ENCODE measurements around the gene PAX1. TPM values are rescaled to one million over a fixed set of nuclear protein-coding genes. Genes with fewer than 3 reads are reported as not detected.

Gene PAX1
- total RNA-seq (not detected), polyA plus RNA-seq (not detected)

DNA sequence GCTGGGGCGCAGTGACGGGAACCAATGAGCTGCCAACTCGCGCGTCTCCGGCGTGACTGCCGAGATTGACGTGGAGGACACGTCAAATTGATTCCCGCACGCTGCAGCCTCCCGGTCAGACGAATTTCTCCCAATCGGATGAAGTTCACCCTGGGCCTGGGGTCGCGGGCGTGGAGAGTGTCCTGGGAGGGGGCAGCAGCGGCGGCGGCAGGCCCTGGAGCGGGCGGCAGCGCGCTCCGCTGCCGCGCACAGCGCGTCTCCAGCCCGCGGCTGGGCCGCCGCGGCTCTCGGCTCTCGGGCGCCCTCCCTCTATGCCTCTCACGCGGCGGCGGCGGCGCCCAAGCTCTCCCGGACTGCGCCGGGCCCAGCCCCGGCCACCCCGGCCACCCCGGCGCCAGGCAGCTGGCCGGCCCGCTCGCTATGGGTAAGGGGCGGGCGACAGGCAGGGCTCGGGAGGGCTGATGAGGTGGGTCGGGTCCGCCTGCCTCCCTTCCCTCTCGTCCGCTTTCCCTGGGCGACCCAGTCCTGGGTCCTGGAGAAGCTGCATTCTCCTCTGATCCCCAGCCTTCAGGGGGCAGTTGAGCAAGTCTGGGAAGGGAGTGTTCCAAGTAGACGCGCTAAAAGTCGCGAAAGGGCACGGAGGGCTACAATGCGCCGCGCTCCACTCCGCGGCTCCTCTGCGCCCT lies at the start of gene PAX1:
Gene PAX1 (plus strand): TSS at position 90 of the 686 bp plus-strand sequence. CDS start 49 bp downstream, at position 139.
- POLR2A ChIA-PET, result no interaction called here
- H3K9me3 Mint-ChIP-seq, result peaks cover 0 to 10% (median 0%) of the 10 kb centered on the region in 5 donors
- no peaks in the 10 kb centered on the region for H3K36me3 Mint-ChIP-seq

DNA sequence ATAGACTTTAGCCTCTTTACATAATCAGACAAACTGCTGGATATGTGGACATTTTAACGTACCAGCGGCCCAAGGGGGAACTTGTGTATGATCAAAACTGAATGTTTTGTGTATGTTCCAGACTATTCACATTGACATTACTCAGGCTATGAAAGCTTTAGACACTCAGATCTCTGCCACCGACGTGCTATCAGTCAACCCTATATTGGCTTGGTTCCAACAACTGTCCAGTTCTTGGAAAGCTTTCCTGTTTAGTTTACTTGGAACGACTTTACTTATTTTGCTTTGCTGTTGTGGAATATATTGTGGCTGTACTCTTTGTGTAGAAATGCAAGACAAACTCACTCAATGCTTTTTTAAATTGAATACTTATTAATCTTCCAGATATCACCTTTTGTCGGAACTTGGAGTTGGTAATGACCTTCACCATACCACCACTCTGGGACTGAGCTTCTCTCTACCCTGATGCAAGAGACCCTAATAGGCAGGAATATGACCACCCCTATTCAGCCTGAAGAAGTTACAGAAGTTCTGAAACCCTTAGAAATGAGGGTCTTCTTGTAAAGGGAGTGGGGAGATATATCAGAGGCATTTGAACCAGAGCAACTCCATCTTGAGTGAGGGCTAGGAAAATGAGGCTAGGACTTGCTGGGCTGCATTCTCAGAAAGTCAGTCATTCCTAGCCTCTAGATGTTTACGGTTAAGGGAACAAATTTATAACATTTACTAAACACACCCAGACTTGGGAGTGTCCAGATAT lies 49.0 kb upstream of the PAX1 start:
- CTCF ChIA-PET, result no interaction called here

More for the DNA sequence above, at the start of gene PAX1:
- Histone ChIP-seq H3K4me1 (ENCODE audit: insufficient read depth, low read length) (no peaks in the 10 kb centered on the region), H3K9me3 (ENCODE audit: low read length) (no peaks in the 10 kb centered on the region), H3K27ac (ENCODE audit: low read depth, low read length) (no peak within 1 kb of the TSS), H3K4me3 (ENCODE audit: low read length) (no peak within 1 kb of the TSS), H3K27me3 (ENCODE audit: insufficient read depth, low read length, poor library complexity, severe bottlenecking) (peaks cover 4% of the 10 kb centered on the region), H3K36me3 (ENCODE audit: insufficient read depth, low read length) (no peaks in the 10 kb centered on the region)
- peaks cover 0 to 9% (median 6%) of the 10 kb centered on the region in 3 donors for H3K4me1 Mint-ChIP-seq
- no peak for DNase-seq
- H3K27me3 Mint-ChIP-seq, result peaks cover 51 to 72% of the 10 kb centered on the region in 2 donors
- no peak within 1 kb of the TSS for H3K27ac Mint-ChIP-seq
- CTCF ChIA-PET, result no interaction called here
- H3K4me3 Mint-ChIP-seq, result no peak within 1 kb of the TSS

DNA sequence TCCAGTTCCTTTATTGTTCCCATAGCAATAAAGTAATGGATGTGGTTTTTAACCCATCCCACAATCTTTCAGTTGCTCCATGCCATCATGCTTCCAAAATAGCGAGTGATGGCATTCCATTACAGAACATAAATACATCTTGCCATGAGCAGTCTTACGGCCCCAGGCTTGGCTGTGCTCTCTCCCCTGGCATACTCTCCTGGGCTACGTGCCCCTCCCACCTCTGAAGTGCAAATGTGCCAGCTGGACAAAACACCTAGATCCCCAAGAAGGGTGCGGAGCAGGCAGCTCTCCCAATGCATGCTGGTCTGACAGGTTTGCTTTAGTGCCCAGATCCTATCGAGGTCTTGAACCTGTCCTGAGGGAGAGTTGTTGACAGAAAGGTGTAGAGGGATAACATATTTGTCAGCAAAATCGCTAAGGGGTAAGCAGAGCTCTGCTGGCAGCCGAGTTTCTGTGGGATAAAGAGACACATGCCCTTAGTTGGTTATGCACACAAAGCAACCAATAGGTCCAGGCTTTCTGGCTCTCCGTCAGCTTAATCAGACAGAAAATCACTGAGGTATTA lies 43.9 kb upstream of the PAX1 start:
- ChIA-PET CTCF (no interaction called here), POLR2A (no interaction called here)
- Histone ChIP-seq H3K27ac (ENCODE audit: low read depth, low read length) (no peak overlapping the region), H3K4me1 (ENCODE audit: insufficient read depth, low read length) (no peaks in the 10 kb centered on the region), H3K4me3 (ENCODE audit: low read length) (no peak overlapping the region), H3K9me3 (ENCODE audit: low read length) (no peaks in the 10 kb centered on the region), H3K27me3 (ENCODE audit: insufficient read depth, low read length, poor library complexity, severe bottlenecking) (no peaks in the 10 kb centered on the region), H3K36me3 (ENCODE audit: insufficient read depth, low read length) (no peaks in the 10 kb centered on the region)
- no peaks in the 10 kb centered on the region for H3K4me1 Mint-ChIP-seq
- H3K9me3 Mint-ChIP-seq, result peaks cover 0 to 4% (median 0%) of the 10 kb centered on the region in 5 donors
- no peak overlapping the region for H3K4me3 Mint-ChIP-seq
- DNase-seq, result no peak
- no peak overlapping the region for H3K27ac Mint-ChIP-seq
- peaks cover 2% of the 10 kb centered on the region in 2 donors for H3K27me3 Mint-ChIP-seq
- H3K36me3 Mint-ChIP-seq, result no peaks in the 10 kb centered on the region

More for the DNA sequence above, 49.0 kb upstream of the PAX1 start:
- no peak for DNase-seq
- Histone ChIP-seq H3K9me3 (ENCODE audit: low read length) (no peaks in the 10 kb centered on the region), H3K4me3 (ENCODE audit: low read length) (no peak overlapping the region), H3K27me3 (ENCODE audit: insufficient read depth, low read length, poor library complexity, severe bottlenecking) (no peaks in the 10 kb centered on the region), H3K27ac (ENCODE audit: low read depth, low read length) (no peak overlapping the region), H3K36me3 (ENCODE audit: insufficient read depth, low read length) (no peaks in the 10 kb centered on the region), H3K4me1 (ENCODE audit: insufficient read depth, low read length) (no peaks in the 10 kb centered on the region)
- POLR2A ChIA-PET, result no interaction called here
- peaks cover 2 to 6% of the 10 kb centered on the region in 2 donors for H3K27me3 Mint-ChIP-seq
- no peak overlapping the region for H3K4me3 Mint-ChIP-seq
- no peaks in the 10 kb centered on the region for H3K36me3 Mint-ChIP-seq
- peaks cover 0 to 5% (median 0%) of the 10 kb centered on the region in 5 donors for H3K9me3 Mint-ChIP-seq
- no peak overlapping the region for H3K27ac Mint-ChIP-seq
- no peaks in the 10 kb centered on the region for H3K4me1 Mint-ChIP-seq

DNA sequence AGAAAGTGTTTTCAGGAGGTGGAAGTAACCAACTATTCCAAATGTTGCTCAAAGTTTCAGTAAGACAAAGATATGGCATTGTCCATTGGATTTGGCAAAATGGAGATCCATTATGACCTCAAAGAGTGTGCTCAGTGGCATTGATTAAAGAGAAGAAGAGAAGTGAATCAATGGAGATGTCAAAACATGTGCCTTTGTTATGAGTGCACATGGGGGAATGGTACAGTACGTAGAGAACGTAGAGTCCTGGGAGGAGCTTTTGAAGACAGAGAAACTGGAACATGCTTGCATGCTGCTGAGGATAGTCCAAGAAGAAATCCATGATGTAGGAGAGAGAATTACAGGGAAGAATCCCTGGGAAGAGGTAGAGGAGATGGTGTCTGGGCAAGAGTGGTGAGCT lies 42.0 kb upstream of the PAX1 start:
- no peak overlapping the region for H3K4me3 ChIP-seq (ENCODE audit: low read length)
- POLR2A ChIA-PET, result no interaction called here

DNA sequence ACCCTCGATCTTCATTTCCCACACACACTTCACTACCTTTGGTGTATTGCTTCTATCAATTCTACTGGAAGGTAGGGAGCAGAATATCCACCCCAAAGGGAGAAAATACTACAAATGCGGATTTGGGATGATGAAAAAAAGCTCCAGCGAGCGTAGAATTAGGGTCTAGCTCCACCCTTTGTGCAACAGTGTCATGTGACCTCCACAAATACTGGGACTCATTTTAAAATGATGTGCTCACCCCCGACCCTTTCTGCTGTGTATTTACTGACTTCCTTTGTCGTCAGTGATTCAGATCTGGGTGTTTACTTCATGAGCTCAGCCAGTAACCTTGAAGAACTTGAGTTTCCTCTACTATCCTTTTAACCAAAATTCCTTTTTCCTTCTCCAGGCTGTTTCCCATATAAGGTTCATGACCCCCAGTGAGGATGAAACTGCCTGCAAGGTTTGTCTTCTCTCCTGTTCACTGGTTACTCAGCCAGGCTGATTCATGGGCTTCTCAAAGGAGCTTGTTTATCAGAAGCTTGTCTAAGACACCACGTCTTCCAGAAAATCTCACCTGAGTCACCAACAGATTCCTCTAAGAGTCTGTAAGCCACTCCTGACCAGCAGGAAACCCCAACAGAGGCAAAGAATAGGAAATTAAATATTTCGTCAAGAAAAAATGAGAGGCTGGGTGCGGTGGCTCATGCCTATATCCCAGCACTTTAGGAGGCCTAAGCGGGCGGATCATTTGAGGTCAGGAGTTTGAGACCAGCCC lies 39.6 kb upstream of the PAX1 start:
- Histone ChIP-seq H3K36me3 (ENCODE audit: insufficient read depth, low read length) (no peaks in the 10 kb centered on the region), H3K27me3 (ENCODE audit: insufficient read depth, low read length, poor library complexity, severe bottlenecking) (no peaks in the 10 kb centered on the region), H3K4me1 (ENCODE audit: insufficient read depth, low read length) (no peaks in the 10 kb centered on the region), H3K9me3 (ENCODE audit: low read length) (no peaks in the 10 kb centered on the region), H3K4me3 (ENCODE audit: low read length) (no peak overlapping the region), H3K27ac (ENCODE audit: low read depth, low read length) (no peak overlapping the region)
- Mint-ChIP-seq H3K36me3 (no peaks in the 10 kb centered on the region), H3K9me3 (peaks cover 0 to 5% (median 3%) of the 10 kb centered on the region in 5 donors), H3K27ac (no peak overlapping the region), H3K27me3 (peaks cover 0 to 3% of the 10 kb centered on the region in 2 donors), H3K4me1 (no peaks in the 10 kb centered on the region), H3K4me3 (no peak overlapping the region)
- CTCF ChIA-PET, result no interaction called here
- POLR2A ChIA-PET, result no interaction called here
- no peak for DNase-seq

More for the DNA sequence above, 42.0 kb upstream of the PAX1 start:
- CTCF ChIA-PET, result no interaction called here
- H3K9me3 ChIP-seq (ENCODE audit: low read length), result no peaks in the 10 kb centered on the region
- no peaks in the 10 kb centered on the region for H3K4me1 ChIP-seq (ENCODE audit: insufficient read depth, low read length)
- H3K27ac ChIP-seq (ENCODE audit: low read depth, low read length), result no peak overlapping the region
- H3K36me3 ChIP-seq (ENCODE audit: insufficient read depth, low read length), result no peaks in the 10 kb centered on the region
- Mint-ChIP-seq H3K4me3 (no peak overlapping the region), H3K27me3 (peaks cover 0 to 2% of the 10 kb centered on the region in 2 donors), H3K4me1 (no peaks in the 10 kb centered on the region), H3K9me3 (peaks cover 0 to 4% (median 0%) of the 10 kb centered on the region in 5 donors), H3K36me3 (no peaks in the 10 kb centered on the region), H3K27ac (no peak overlapping the region)
- no peaks in the 10 kb centered on the region for H3K27me3 ChIP-seq (ENCODE audit: insufficient read depth, low read length, poor library complexity, severe bottlenecking)
- no peak for DNase-seq

DNA sequence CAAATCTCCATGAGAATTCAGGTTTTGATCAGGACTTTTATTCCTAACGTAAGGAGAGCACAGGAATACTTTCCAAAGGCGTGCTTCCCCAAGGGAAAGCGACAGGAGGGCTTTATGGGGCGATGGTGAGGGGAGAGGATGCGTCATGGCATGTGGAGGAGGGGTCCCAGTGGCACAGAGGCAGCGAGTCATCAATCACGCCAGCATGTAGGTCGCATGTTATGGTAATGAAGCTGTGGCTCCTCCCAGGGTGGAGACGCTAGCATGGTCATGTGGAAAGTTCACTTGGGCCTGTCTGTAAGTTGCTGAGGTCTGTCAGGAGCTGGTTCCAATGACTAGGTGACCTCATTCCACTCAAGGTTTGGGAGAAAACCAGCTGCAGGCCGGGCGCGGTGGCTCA lies 35.3 kb upstream of the PAX1 start:
- Histone ChIP-seq H3K27me3 (ENCODE audit: insufficient read depth, low read length, poor library complexity, severe bottlenecking) (no peaks in the 10 kb centered on the region), H3K27ac (ENCODE audit: low read depth, low read length) (no peak overlapping the region), H3K9me3 (ENCODE audit: low read length) (no peaks in the 10 kb centered on the region), H3K36me3 (ENCODE audit: insufficient read depth, low read length) (no peaks in the 10 kb centered on the region), H3K4me3 (ENCODE audit: low read length) (no peak overlapping the region), H3K4me1 (ENCODE audit: insufficient read depth, low read length) (no peaks in the 10 kb centered on the region)
- ChIA-PET POLR2A (no interaction called here), CTCF (no interaction called here)
- H3K36me3 Mint-ChIP-seq, result no peaks in the 10 kb centered on the region
- no peak overlapping the region for H3K27ac Mint-ChIP-seq
- H3K27me3 Mint-ChIP-seq, result peaks cover 0 to 4% of the 10 kb centered on the region in 2 donors
- no peak overlapping the region for H3K4me3 Mint-ChIP-seq
- no peak for DNase-seq
- H3K4me1 Mint-ChIP-seq, result no peaks in the 10 kb centered on the region
- H3K9me3 Mint-ChIP-seq, result peaks cover 0 to 13% (median 4%) of the 10 kb centered on the region in 5 donors

DNA sequence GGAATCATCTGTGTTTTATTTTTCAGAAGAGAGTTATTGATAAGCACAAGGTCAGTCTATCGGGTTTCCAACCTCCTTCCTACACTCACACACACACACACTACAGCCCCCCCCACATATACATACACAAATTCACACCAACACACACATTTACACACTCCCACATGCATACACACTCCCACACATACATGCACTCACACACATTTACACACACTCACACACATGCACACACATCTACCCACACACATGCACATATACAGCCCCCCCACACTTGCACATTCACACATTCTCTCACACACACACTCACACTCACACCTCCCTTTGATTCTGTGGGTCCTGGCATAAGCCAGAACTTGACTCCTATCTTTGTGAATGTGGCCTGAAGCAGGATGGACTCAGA lies 34.5 kb upstream of the PAX1 start:
- ChIA-PET CTCF (no interaction called here), POLR2A (no interaction called here)
- H3K36me3 ChIP-seq (ENCODE audit: insufficient read depth, low read length), result no peaks in the 10 kb centered on the region
- Mint-ChIP-seq H3K27me3 (peaks cover 0 to 4% of the 10 kb centered on the region in 2 donors), H3K4me3 (no peak overlapping the region), H3K27ac (peak overlapping the region in 1 of 8 donors; percentile 15), H3K36me3 (no peaks in the 10 kb centered on the region), H3K4me1 (no peaks in the 10 kb centered on the region), H3K9me3 (peaks cover 0 to 13% (median 2%) of the 10 kb centered on the region in 5 donors)
- H3K9me3 ChIP-seq (ENCODE audit: low read length), result no peaks in the 10 kb centered on the region
- no peaks in the 10 kb centered on the region for H3K27me3 ChIP-seq (ENCODE audit: insufficient read depth, low read length, poor library complexity, severe bottlenecking)
- no peak for DNase-seq
- H3K27ac ChIP-seq (ENCODE audit: low read depth, low read length), result no peak overlapping the region
- H3K4me1 ChIP-seq (ENCODE audit: insufficient read depth, low read length), result no peaks in the 10 kb centered on the region
- no peak overlapping the region for H3K4me3 ChIP-seq (ENCODE audit: low read length)

DNA sequence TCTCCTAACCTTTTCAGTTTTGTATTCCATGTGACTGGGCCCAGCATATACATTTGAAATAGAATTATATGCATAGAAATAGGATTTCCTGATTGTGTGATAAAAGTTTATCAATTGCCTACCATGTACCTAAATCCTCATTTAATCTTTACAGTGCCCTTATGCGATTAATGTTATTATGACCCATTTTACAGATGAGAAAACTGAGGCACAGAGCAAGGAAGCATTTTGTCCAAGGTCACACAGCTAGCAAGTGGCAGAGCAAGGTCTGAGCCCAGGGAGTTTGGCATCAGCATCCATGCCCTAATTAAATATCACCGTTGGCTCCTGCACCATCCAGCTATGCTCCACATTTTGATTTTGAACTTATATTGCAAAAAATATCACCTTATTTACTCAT lies 28.2 kb upstream of the PAX1 start:
- no peak overlapping the region for H3K4me3 Mint-ChIP-seq
- H3K4me1 ChIP-seq (ENCODE audit: insufficient read depth, low read length), result no peaks in the 10 kb centered on the region
- no peak overlapping the region for H3K27ac ChIP-seq (ENCODE audit: low read depth, low read length)
- H3K36me3 ChIP-seq (ENCODE audit: insufficient read depth, low read length), result no peaks in the 10 kb centered on the region
- ChIA-PET CTCF (no interaction called here), POLR2A (no interaction called here)
- H3K9me3 ChIP-seq (ENCODE audit: low read length), result no peaks in the 10 kb centered on the region
- no peak overlapping the region for H3K27ac Mint-ChIP-seq
- no peaks in the 10 kb centered on the region for H3K4me1 Mint-ChIP-seq
- no peaks in the 10 kb centered on the region for H3K36me3 Mint-ChIP-seq
- H3K27me3 Mint-ChIP-seq, result peaks cover 0 to 4% of the 10 kb centered on the region in 2 donors
- peaks cover 0 to 10% (median 0%) of the 10 kb centered on the region in 5 donors for H3K9me3 Mint-ChIP-seq
- no peak overlapping the region for H3K4me3 ChIP-seq (ENCODE audit: low read length)
- no peaks in the 10 kb centered on the region for H3K27me3 ChIP-seq (ENCODE audit: insufficient read depth, low read length, poor library complexity, severe bottlenecking)
- DNase-seq, result no peak

Data from CD8-positive, alpha-beta memory T cell (primary cell).